ENCODE measurements around the gene SPATA46. TPM values are rescaled to one million over a fixed set of nuclear protein-coding genes. Genes with fewer than 3 reads are reported as not detected.

The SPATA46 gene
- total and polyA plus RNA-seq, 7 donors = not detected

GRCh38 chr1:162370161-162370560 lies 6.5 kb downstream of the SPATA46 start:
- no peak for TF ChIP-seq CTCF (IDR thresholded peaks at IDR 0.05)
- intact Hi-C loops (cut with DNase I) = no loop called here
- no peaks in the 10 kb centered on the region for H3K9me3 ChIP-seq
- H3K27me3 ChIP-seq (ENCODE audit: insufficient read depth in 3 of 3, low read length in 2 of 3) = no peaks in the 10 kb centered on the region
- ATAC-seq (no peak), DNase-seq (no peak)
- H3K4me1 ChIP-seq = no peaks in the 10 kb centered on the region
- H3K36me3 ChIP-seq (ENCODE audit: insufficient read depth in 1 of 2, low read depth in 1 of 2) = no peaks in the 10 kb centered on the region
- H3K27ac ChIP-seq = no peak overlapping the region
- 89 to 93% (median 90%) methylated on average over 1 of the region's 1 CpG for WGBS, 3 donors
- no peak overlapping the region for H3K4me3 ChIP-seq

GRCh38 chr1:162369571-162369970 lies 7.1 kb downstream of the SPATA46 start:
- 92 to 94% (median 94%) methylated on average over 6 to 7 of the region's 7 CpGs for WGBS, 3 donors
- Histone ChIP-seq H3K4me3 (no peak overlapping the region), H3K36me3 (ENCODE audit: insufficient read depth in 1 of 2, low read depth in 1 of 2) (no peaks in the 10 kb centered on the region), H3K4me1 (no peaks in the 10 kb centered on the region), H3K27ac (no peak overlapping the region), H3K9me3 (no peaks in the 10 kb centered on the region), H3K27me3 (ENCODE audit: insufficient read depth in 3 of 3, low read length in 2 of 3) (no peaks in the 10 kb centered on the region)
- DNase-seq (no peak), ATAC-seq (no peak)
- no peak for TF ChIP-seq CTCF (IDR thresholded peaks at IDR 0.05)
- intact Hi-C loops (cut with DNase I) = no loop called here

GRCh38 chr1:162368451-162368850 lies 8.2 kb downstream of the SPATA46 start:
- Histone ChIP-seq H3K4me3 (no peak overlapping the region), H3K9me3 (no peaks in the 10 kb centered on the region), H3K4me1 (no peaks in the 10 kb centered on the region), H3K27me3 (ENCODE audit: insufficient read depth in 3 of 3, low read length in 2 of 3) (no peaks in the 10 kb centered on the region), H3K36me3 (ENCODE audit: insufficient read depth in 1 of 2, low read depth in 1 of 2) (no peaks in the 10 kb centered on the region), H3K27ac (no peak overlapping the region)
- intact Hi-C loops (cut with DNase I) = no loop called here
- no peak for TF ChIP-seq CTCF (IDR thresholded peaks at IDR 0.05)
- DNase-seq = no peak
- WGBS, 3 donors = 63 to 74% (median 67%) methylated on average over 4 of the region's 4 CpGs
- ATAC-seq = no peak

GRCh38 chr1:162367772-162368171 lies 8.9 kb downstream of the SPATA46 start:
- H3K27me3 ChIP-seq (ENCODE audit: insufficient read depth in 3 of 3, low read length in 2 of 3) = no peaks in the 10 kb centered on the region
- TF ChIP-seq CTCF (IDR thresholded peaks at IDR 0.05) = no peak
- DNase-seq = no peak
- WGBS, 3 donors = 71 to 84% (median 75%) methylated on average over 10 of the region's 10 CpGs
- H3K27ac ChIP-seq = no peak overlapping the region
- no peaks in the 10 kb centered on the region for H3K36me3 ChIP-seq (ENCODE audit: insufficient read depth in 1 of 2, low read depth in 1 of 2)
- H3K4me3 ChIP-seq = no peak overlapping the region
- H3K4me1 ChIP-seq = no peaks in the 10 kb centered on the region
- H3K9me3 ChIP-seq = no peaks in the 10 kb centered on the region
- ATAC-seq = no peak
- intact Hi-C loops (cut with DNase I) = no loop called here

- Histone ChIP-seq H3K9me3 (no peaks in the 10 kb centered on the region), H3K4me1 (no peaks in the 10 kb centered on the region), H3K27ac (no peak overlapping the region), H3K4me3 (no peak overlapping the region), H3K27me3 (ENCODE audit: insufficient read depth in 3 of 3, low read length in 2 of 3) (no peaks in the 10 kb centered on the region), H3K36me3 (ENCODE audit: insufficient read depth in 1 of 2, low read depth in 1 of 2) (no peaks in the 10 kb centered on the region)
- no peak for ATAC-seq
- WGBS, 3 donors = 66 to 89% (median 81%) methylated on average over 36 of the region's 36 CpGs
- no peak for DNase-seq
- no peak for TF ChIP-seq CTCF (IDR thresholded peaks at IDR 0.05)
- intact Hi-C loops (cut with DNase I) = no loop called here
Measured at GRCh38 chr1:162367073-162367472, 9.6 kb downstream of the SPATA46 start.
